ENCODE data around the gene SLC16A2.
A peak's percentile ranks its signal among the peaks of the same experiment; 100 is the strongest.
"Not testable (repeated sequence)": the region's sequence is repeated elsewhere in the genome, so short reads cannot be mapped to it uniquely, and the experiment has no call there.

SLC16A2 gene

GRCh38 chrX:74454233-74454632 lies 32.9 kb downstream of the SLC16A2 start:
- not testable (repeated sequence) for H3K4me1 ChIP-seq (ENCODE audit: control insufficient read depth, insufficient read depth, low read length); H3K4me3 ChIP-seq (ENCODE audit: insufficient read depth, low read depth, low read length); H3K27ac ChIP-seq (ENCODE audit: insufficient read depth, low read depth, low read length, poor library complexity, severe bottlenecking); H3K36me3 ChIP-seq (ENCODE audit: control insufficient read depth, insufficient read depth, low read length); H3K9me3 ChIP-seq (ENCODE audit: control insufficient read depth, low read length); H3K27me3 ChIP-seq (ENCODE audit: control insufficient read depth, insufficient read depth, low read length, poor library complexity, severe bottlenecking)
- no CpG with 5 or more reads among the region's 3 CpGs for WGBS, 2 experiments

GRCh38 chrX:74458736-74459135 lies 37.4 kb downstream of the SLC16A2 start:
- H3K4me1 ChIP-seq (ENCODE audit: control insufficient read depth, insufficient read depth, low read length) = no peaks in the 10 kb centered on the region
- no peak overlapping the region for H3K27ac ChIP-seq (ENCODE audit: insufficient read depth, low read depth, low read length, poor library complexity, severe bottlenecking)
- H3K27me3 ChIP-seq (ENCODE audit: control insufficient read depth, insufficient read depth, low read length, poor library complexity, severe bottlenecking) = no peaks in the 10 kb centered on the region
- H3K9me3 ChIP-seq (ENCODE audit: control insufficient read depth, low read length) = no peaks in the 10 kb centered on the region
- no peaks in the 10 kb centered on the region for H3K36me3 ChIP-seq (ENCODE audit: control insufficient read depth, insufficient read depth, low read length)
- no peak overlapping the region for H3K4me3 ChIP-seq (ENCODE audit: insufficient read depth, low read depth, low read length)
- no CpG with 5 or more reads among the region's 1 CpG for WGBS, 2 experiments

GRCh38 chrX:74461384-74461783 lies 40.1 kb downstream of the SLC16A2 start:
- H3K9me3 ChIP-seq (ENCODE audit: control insufficient read depth, low read length) = no peaks in the 10 kb centered on the region
- no peaks in the 10 kb centered on the region for H3K36me3 ChIP-seq (ENCODE audit: control insufficient read depth, insufficient read depth, low read length)
- WGBS, 2 experiments = 86 to 91% methylated on average over 4 of the region's 4 CpGs
- H3K27me3 ChIP-seq (ENCODE audit: control insufficient read depth, insufficient read depth, low read length, poor library complexity, severe bottlenecking) = no peaks in the 10 kb centered on the region
- no peak overlapping the region for H3K4me3 ChIP-seq (ENCODE audit: insufficient read depth, low read depth, low read length)
- H3K27ac ChIP-seq (ENCODE audit: insufficient read depth, low read depth, low read length, poor library complexity, severe bottlenecking) = no peak overlapping the region
- H3K4me1 ChIP-seq (ENCODE audit: control insufficient read depth, insufficient read depth, low read length) = no peaks in the 10 kb centered on the region

- H3K9me3 ChIP-seq (ENCODE audit: control insufficient read depth, low read length) = no peaks in the 10 kb centered on the region
- H3K27me3 ChIP-seq (ENCODE audit: control insufficient read depth, insufficient read depth, low read length, poor library complexity, severe bottlenecking) = no peaks in the 10 kb centered on the region
- H3K4me3 ChIP-seq (ENCODE audit: insufficient read depth, low read depth, low read length) = no peak overlapping the region
- H3K36me3 ChIP-seq (ENCODE audit: control insufficient read depth, insufficient read depth, low read length) = no peaks in the 10 kb centered on the region
- WGBS, 2 experiments = 87 to 100% methylated on average over 1 of the region's 1 CpG
- H3K4me1 ChIP-seq (ENCODE audit: control insufficient read depth, insufficient read depth, low read length) = no peaks in the 10 kb centered on the region
- no peak overlapping the region for H3K27ac ChIP-seq (ENCODE audit: insufficient read depth, low read depth, low read length, poor library complexity, severe bottlenecking)
Measured at GRCh38 chrX:74464722-74465121, 43.4 kb downstream of the SLC16A2 start.

- Histone ChIP-seq H3K27me3 (ENCODE audit: control insufficient read depth, insufficient read depth, low read length, poor library complexity, severe bottlenecking) (no peaks in the 10 kb centered on the region), H3K27ac (ENCODE audit: insufficient read depth, low read depth, low read length, poor library complexity, severe bottlenecking) (no peak overlapping the region), H3K4me3 (ENCODE audit: insufficient read depth, low read depth, low read length) (no peak overlapping the region), H3K9me3 (ENCODE audit: control insufficient read depth, low read length) (no peaks in the 10 kb centered on the region), H3K4me1 (ENCODE audit: control insufficient read depth, insufficient read depth, low read length) (no peaks in the 10 kb centered on the region), H3K36me3 (ENCODE audit: control insufficient read depth, insufficient read depth, low read length) (no peaks in the 10 kb centered on the region)
- WGBS, 2 experiments = 89 to 100% methylated on average over 1 of the region's 1 CpG
Measured at GRCh38 chrX:74465424-74465823, 44.1 kb downstream of the SLC16A2 start.

- Histone ChIP-seq H3K4me1 (ENCODE audit: control insufficient read depth, insufficient read depth, low read length) (no peaks in the 10 kb centered on the region), H3K27me3 (ENCODE audit: control insufficient read depth, insufficient read depth, low read length, poor library complexity, severe bottlenecking) (no peaks in the 10 kb centered on the region), H3K27ac (ENCODE audit: insufficient read depth, low read depth, low read length, poor library complexity, severe bottlenecking) (no peak overlapping the region), H3K9me3 (ENCODE audit: control insufficient read depth, low read length) (no peaks in the 10 kb centered on the region), H3K36me3 (ENCODE audit: control insufficient read depth, insufficient read depth, low read length) (no peaks in the 10 kb centered on the region), H3K4me3 (ENCODE audit: insufficient read depth, low read depth, low read length) (no peak overlapping the region)
Measured at GRCh38 chrX:74467656-74468055, 46.4 kb downstream of the SLC16A2 start.

GRCh38 chrX:74473116-74473515 lies 51.8 kb downstream of the SLC16A2 start:
- H3K4me3 ChIP-seq (ENCODE audit: insufficient read depth, low read depth, low read length); H3K36me3 ChIP-seq (ENCODE audit: control insufficient read depth, insufficient read depth, low read length); H3K27me3 ChIP-seq (ENCODE audit: control insufficient read depth, insufficient read depth, low read length, poor library complexity, severe bottlenecking); H3K9me3 ChIP-seq (ENCODE audit: control insufficient read depth, low read length); H3K27ac ChIP-seq (ENCODE audit: insufficient read depth, low read depth, low read length, poor library complexity, severe bottlenecking); H3K4me1 ChIP-seq (ENCODE audit: control insufficient read depth, insufficient read depth, low read length): not testable (repeated sequence)
- 89 to 94% methylated on average over 2 of the region's 2 CpGs for WGBS, 2 experiments

GRCh38 chrX:74490247-74490646 lies 69.0 kb downstream of the SLC16A2 start:
- WGBS, 2 experiments = 71 to 80% methylated on average over 1 of the region's 1 CpG
- H3K27me3 ChIP-seq (ENCODE audit: control insufficient read depth, insufficient read depth, low read length, poor library complexity, severe bottlenecking) = no peaks in the 10 kb centered on the region
- H3K27ac ChIP-seq (ENCODE audit: insufficient read depth, low read depth, low read length, poor library complexity, severe bottlenecking) = no peak overlapping the region
- peaks cover 11% of the 10 kb centered on the region for H3K4me1 ChIP-seq (ENCODE audit: control insufficient read depth, insufficient read depth, low read length)
- H3K36me3 ChIP-seq (ENCODE audit: control insufficient read depth, insufficient read depth, low read length) = no peaks in the 10 kb centered on the region
- no peak overlapping the region for H3K4me3 ChIP-seq (ENCODE audit: insufficient read depth, low read depth, low read length)
- H3K9me3 ChIP-seq (ENCODE audit: control insufficient read depth, low read length) = no peaks in the 10 kb centered on the region

GRCh38 chrX:74492720-74493201 lies 71.5 kb downstream of the SLC16A2 start:
- Histone ChIP-seq H3K27me3 (ENCODE audit: control insufficient read depth, insufficient read depth, low read length, poor library complexity, severe bottlenecking) (no peaks in the 10 kb centered on the region), H3K4me1 (ENCODE audit: control insufficient read depth, insufficient read depth, low read length) (peaks cover 11% of the 10 kb centered on the region), H3K4me3 (ENCODE audit: insufficient read depth, low read depth, low read length) (no peak overlapping the region), H3K27ac (ENCODE audit: insufficient read depth, low read depth, low read length, poor library complexity, severe bottlenecking) (peak overlapping the region; percentile 72), H3K9me3 (ENCODE audit: control insufficient read depth, low read length) (no peaks in the 10 kb centered on the region), H3K36me3 (ENCODE audit: control insufficient read depth, insufficient read depth, low read length) (no peaks in the 10 kb centered on the region)
- 4 to 5% methylated on average over 3 of the region's 3 CpGs for WGBS, 2 experiments

GRCh38 chrX:74493806-74494205 lies 72.5 kb downstream of the SLC16A2 start:
- Histone ChIP-seq H3K4me1 (ENCODE audit: control insufficient read depth, insufficient read depth, low read length) (peaks cover 11% of the 10 kb centered on the region), H3K27ac (ENCODE audit: insufficient read depth, low read depth, low read length, poor library complexity, severe bottlenecking) (no peak overlapping the region), H3K36me3 (ENCODE audit: control insufficient read depth, insufficient read depth, low read length) (no peaks in the 10 kb centered on the region), H3K4me3 (ENCODE audit: insufficient read depth, low read depth, low read length) (no peak overlapping the region), H3K27me3 (ENCODE audit: control insufficient read depth, insufficient read depth, low read length, poor library complexity, severe bottlenecking) (no peaks in the 10 kb centered on the region), H3K9me3 (ENCODE audit: control insufficient read depth, low read length) (no peaks in the 10 kb centered on the region)
- 13% methylated on average over 3 of the region's 3 CpGs for WGBS, 2 experiments

- no peaks in the 10 kb centered on the region for H3K27me3 ChIP-seq (ENCODE audit: control insufficient read depth, insufficient read depth, low read length, poor library complexity, severe bottlenecking)
- no peak overlapping the region for H3K27ac ChIP-seq (ENCODE audit: insufficient read depth, low read depth, low read length, poor library complexity, severe bottlenecking)
- no peaks in the 10 kb centered on the region for H3K9me3 ChIP-seq (ENCODE audit: control insufficient read depth, low read length)
- H3K4me1 ChIP-seq (ENCODE audit: control insufficient read depth, insufficient read depth, low read length) = peaks cover 3% of the 10 kb centered on the region
- no peaks in the 10 kb centered on the region for H3K36me3 ChIP-seq (ENCODE audit: control insufficient read depth, insufficient read depth, low read length)
- no peak overlapping the region for H3K4me3 ChIP-seq (ENCODE audit: insufficient read depth, low read depth, low read length)
Measured at GRCh38 chrX:74498924-74499323, 77.6 kb downstream of the SLC16A2 start.

All from ectodermal cell (in vitro differentiated cells).